ENCODE measurements around the gene RENBP. TPM values are rescaled to one million over a fixed set of nuclear protein-coding genes. Genes with fewer than 3 reads are reported as not detected.

The RENBP gene
- total RNA-seq, 1 donor from 2014 or later = 2.5 TPM

DNA sequence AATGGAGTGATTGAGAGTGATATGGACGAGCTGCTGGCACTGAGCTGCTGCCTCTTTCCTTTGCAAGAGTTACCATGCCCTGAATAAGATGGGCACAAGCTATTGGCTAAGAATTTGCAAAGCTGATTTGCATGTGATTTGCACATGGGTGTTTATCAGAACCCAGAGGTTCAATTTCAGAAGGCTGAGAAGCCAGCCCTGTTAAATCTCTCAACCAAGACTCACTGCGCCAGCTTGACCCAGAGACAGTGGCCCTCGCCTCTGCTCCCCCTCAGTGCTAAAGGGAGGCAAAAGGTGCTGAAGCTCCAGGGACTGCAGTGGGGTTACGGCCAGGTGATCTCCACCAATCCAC lies 19.1 kb downstream of the RENBP start:
- no peaks in the 10 kb centered on the region for H3K36me3 Mint-ChIP-seq (ENCODE audit: insufficient read depth)
- peaks cover 3% of the 10 kb centered on the region for H3K9me3 Mint-ChIP-seq (ENCODE audit: low read depth)
- TF ChIP-seq, protein P1, sequence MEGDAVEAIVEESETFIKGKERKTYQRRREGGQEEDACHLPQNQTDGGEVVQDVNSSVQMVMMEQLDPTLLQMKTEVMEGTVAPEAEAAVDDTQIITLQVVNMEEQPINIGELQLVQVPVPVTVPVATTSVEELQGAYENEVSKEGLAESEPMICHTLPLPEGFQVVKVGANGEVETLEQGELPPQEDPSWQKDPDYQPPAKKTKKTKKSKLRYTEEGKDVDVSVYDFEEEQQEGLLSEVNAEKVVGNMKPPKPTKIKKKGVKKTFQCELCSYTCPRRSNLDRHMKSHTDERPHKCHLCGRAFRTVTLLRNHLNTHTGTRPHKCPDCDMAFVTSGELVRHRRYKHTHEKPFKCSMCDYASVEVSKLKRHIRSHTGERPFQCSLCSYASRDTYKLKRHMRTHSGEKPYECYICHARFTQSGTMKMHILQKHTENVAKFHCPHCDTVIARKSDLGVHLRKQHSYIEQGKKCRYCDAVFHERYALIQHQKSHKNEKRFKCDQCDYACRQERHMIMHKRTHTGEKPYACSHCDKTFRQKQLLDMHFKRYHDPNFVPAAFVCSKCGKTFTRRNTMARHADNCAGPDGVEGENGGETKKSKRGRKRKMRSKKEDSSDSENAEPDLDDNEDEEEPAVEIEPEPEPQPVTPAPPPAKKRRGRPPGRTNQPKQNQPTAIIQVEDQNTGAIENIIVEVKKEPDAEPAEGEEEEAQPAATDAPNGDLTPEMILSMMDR (IDR thresholded peaks at IDR 0.05; ENCODE audit: unreplicated experiment) = no peak
- DNase-seq (ENCODE audit: low spot score, unreplicated experiment) = no peak
- no peaks in the 10 kb centered on the region for H3K27me3 Mint-ChIP-seq
- H3K27ac Mint-ChIP-seq = no peak overlapping the region
- H3K4me1 Mint-ChIP-seq (ENCODE audit: low read depth) = peaks cover 6% of the 10 kb centered on the region
- peak overlapping the region; percentile 54 for H3K4me3 Mint-ChIP-seq (ENCODE audit: low read depth)

DNA sequence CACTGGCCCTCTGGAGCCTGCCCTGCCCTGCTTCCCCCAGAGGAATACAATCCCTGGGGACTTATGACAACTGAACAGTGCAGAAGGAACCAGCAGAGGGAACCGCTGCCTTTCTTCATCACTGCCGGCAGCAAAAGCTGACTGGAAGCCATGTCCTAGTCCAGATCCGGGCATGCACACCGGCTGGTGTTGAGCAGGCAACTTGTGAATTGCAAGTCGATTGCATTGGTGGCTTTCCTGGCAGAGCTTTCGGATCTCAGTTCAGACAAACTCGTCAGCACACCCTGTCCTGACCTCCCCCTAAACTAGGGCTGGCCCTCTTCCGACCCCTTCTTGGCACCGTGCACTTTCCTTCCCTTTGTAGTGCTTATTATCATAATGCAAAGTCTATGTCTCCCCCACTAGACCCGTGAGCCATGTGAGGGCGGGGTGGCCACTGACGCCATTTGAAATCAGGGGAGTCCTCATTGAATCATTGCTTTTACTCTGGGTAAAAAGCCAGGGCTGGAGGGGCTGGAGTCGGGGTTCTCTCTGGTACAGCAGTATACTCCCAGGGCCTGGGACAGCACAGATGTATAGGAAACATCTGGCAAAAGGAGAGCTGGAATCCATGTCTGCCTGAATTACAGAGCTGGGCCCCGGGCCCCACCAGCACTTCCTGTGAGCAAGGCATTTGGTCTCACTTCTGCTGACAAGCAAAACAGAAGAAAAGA lies 20.1 kb downstream of the RENBP start:
- Mint-ChIP-seq H3K27ac (no peak overlapping the region), H3K4me3 (ENCODE audit: low read depth) (no peak overlapping the region), H3K27me3 (no peaks in the 10 kb centered on the region), H3K36me3 (ENCODE audit: insufficient read depth) (no peaks in the 10 kb centered on the region), H3K4me1 (ENCODE audit: low read depth) (peaks cover 6% of the 10 kb centered on the region), H3K9me3 (ENCODE audit: low read depth) (peaks cover 3% of the 10 kb centered on the region)
- TF ChIP-seq, protein P1 (IDR thresholded peaks at IDR 0.05; ENCODE audit: unreplicated experiment) = peak; percentile 22
- no peak for DNase-seq (ENCODE audit: low spot score, unreplicated experiment)

- no peak for DNase-seq (ENCODE audit: low spot score, unreplicated experiment)
- Mint-ChIP-seq H3K36me3 (ENCODE audit: insufficient read depth) (no peaks in the 10 kb centered on the region), H3K4me3 (ENCODE audit: low read depth) (no peak overlapping the region), H3K27ac (no peak overlapping the region), H3K4me1 (ENCODE audit: low read depth) (peaks cover 2% of the 10 kb centered on the region), H3K9me3 (ENCODE audit: low read depth) (no peaks in the 10 kb centered on the region), H3K27me3 (no peaks in the 10 kb centered on the region)
- TF ChIP-seq, protein P1 (IDR thresholded peaks at IDR 0.05; ENCODE audit: unreplicated experiment) = peak; percentile 33
Observed at GRCh38 chrX:153922932-153923857, 21.2 kb downstream of the RENBP start.

- Mint-ChIP-seq H3K4me1 (ENCODE audit: low read depth) (peaks cover 2% of the 10 kb centered on the region), H3K9me3 (ENCODE audit: low read depth) (no peaks in the 10 kb centered on the region), H3K4me3 (ENCODE audit: low read depth) (no peak overlapping the region), H3K27ac (no peak overlapping the region), H3K27me3 (no peaks in the 10 kb centered on the region), H3K36me3 (ENCODE audit: insufficient read depth) (peaks cover 1% of the 10 kb centered on the region)
- TF ChIP-seq, protein P1 (IDR thresholded peaks at IDR 0.05; ENCODE audit: unreplicated experiment) = no peak
- DNase-seq (ENCODE audit: low spot score, unreplicated experiment) = no peak
Observed at GRCh38 chrX:153921511-153922446, 22.7 kb downstream of the RENBP start.

- H3K27ac Mint-ChIP-seq = no peak overlapping the region
- DNase-seq (ENCODE audit: low spot score, unreplicated experiment) = no peak
- H3K36me3 Mint-ChIP-seq (ENCODE audit: insufficient read depth) = peaks cover 1% of the 10 kb centered on the region
- H3K9me3 Mint-ChIP-seq (ENCODE audit: low read depth) = no peaks in the 10 kb centered on the region
- H3K27me3 Mint-ChIP-seq = no peaks in the 10 kb centered on the region
- no peak overlapping the region for H3K4me3 Mint-ChIP-seq (ENCODE audit: low read depth)
- H3K4me1 Mint-ChIP-seq (ENCODE audit: low read depth) = peaks cover 2% of the 10 kb centered on the region
- TF ChIP-seq, protein P1 (IDR thresholded peaks at IDR 0.05; ENCODE audit: unreplicated experiment) = no peak
Observed at GRCh38 chrX:153921070-153921469, 23.4 kb downstream of the RENBP start.

Measured in progenitor cell of endocrine pancreas (in vitro differentiated cells).